ENCODE results near the gene OR6K3.

OR6K3 gene

GRCh38 chr1:158720620-158721019 is at the start of gene OR6K3:
Gene OR6K3, minus strand, starts transcription at chr1:158720720. Its CDS starts 2,605 bp downstream, at chr1:158718115.
- H3K27me3 ChIP-seq = no peaks in the 10 kb centered on the region
- no peaks in the 10 kb centered on the region for H3K36me3 ChIP-seq
- intact Hi-C loops (cut with DNase I; ENCODE audit: low total_unique reads) = no loop called here
- H3K4me3 ChIP-seq = no peak within 1 kb of the TSS
- no peaks in the 10 kb centered on the region for H3K4me1 ChIP-seq
- H3K27ac ChIP-seq = no peak within 1 kb of the TSS
- TF ChIP-seq, protein P1, sequence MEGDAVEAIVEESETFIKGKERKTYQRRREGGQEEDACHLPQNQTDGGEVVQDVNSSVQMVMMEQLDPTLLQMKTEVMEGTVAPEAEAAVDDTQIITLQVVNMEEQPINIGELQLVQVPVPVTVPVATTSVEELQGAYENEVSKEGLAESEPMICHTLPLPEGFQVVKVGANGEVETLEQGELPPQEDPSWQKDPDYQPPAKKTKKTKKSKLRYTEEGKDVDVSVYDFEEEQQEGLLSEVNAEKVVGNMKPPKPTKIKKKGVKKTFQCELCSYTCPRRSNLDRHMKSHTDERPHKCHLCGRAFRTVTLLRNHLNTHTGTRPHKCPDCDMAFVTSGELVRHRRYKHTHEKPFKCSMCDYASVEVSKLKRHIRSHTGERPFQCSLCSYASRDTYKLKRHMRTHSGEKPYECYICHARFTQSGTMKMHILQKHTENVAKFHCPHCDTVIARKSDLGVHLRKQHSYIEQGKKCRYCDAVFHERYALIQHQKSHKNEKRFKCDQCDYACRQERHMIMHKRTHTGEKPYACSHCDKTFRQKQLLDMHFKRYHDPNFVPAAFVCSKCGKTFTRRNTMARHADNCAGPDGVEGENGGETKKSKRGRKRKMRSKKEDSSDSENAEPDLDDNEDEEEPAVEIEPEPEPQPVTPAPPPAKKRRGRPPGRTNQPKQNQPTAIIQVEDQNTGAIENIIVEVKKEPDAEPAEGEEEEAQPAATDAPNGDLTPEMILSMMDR (IDR thresholded peaks at IDR 0.05) = no peak
- DNase-seq = no peak
- H3K9me3 ChIP-seq = no peaks in the 10 kb centered on the region

DNA sequence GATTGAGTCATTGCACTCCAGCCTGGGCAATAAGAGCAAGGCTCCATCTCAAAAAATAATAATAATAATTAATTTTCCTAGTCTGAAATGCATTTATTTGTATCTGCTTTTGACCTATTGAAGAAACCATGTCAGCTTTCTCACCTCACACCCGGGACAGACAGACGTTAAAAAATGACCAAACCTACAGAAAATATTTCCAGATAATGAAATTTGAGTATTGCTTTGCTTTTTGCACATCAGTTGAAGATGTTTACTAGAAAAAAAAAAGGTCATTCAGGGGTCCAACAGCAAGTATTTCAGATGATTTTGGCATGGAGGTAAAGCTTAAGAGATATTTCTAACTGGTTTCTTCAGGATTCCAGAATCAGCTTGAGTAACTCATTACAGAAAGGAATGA is 33.9 kb upstream of the OR6K3 start, which contains the start of gene OR6K6:
OR6K6 (plus strand) TSS at position 301 of the 400 bp plus-strand sequence. CDS start 168 bp downstream, outside the sequence.
- H3K4me1 ChIP-seq = no peaks in the 10 kb centered on the region
- no peaks in the 10 kb centered on the region for H3K9me3 ChIP-seq
- DNase-seq = no peak
- intact Hi-C loops (cut with DNase I; ENCODE audit: low total_unique reads) = no loop called here
- H3K36me3 ChIP-seq = no peaks in the 10 kb centered on the region
- no peaks in the 10 kb centered on the region for H3K27me3 ChIP-seq
- TF ChIP-seq, protein P1 (IDR thresholded peaks at IDR 0.05) = no peak
- no peak within 1 kb of the TSS for H3K4me3 ChIP-seq
- H3K27ac ChIP-seq = no peak within 1 kb of the TSS

DNA sequence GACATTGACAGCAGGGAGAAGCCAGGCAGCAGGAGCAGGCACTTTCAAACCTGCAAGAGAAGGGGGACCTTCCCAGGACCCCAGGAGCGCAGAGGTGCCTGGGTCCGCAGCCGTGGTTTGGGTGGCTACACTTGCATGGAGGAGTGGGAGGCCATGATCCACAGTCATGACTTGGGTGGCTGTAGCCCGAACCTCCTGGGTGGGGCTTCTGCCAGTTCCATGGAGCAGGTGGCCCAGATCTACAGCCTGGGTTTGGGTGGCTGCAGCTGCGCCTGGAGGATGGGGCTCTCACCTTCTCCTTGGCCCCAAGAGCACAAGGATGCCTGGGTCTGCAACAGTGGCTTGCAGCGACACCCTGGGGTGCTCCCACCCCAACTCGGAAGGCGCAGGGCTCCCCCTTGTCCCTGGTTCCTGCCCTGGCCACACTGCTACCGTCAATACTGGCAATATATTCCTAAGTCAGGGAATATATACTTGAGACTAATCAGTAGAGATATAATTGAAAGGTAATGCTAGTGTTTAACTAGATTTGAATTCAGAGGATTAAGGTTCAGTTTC is 31.7 kb upstream of the OR6K3 start:
- no peak for DNase-seq
- no peaks in the 10 kb centered on the region for H3K9me3 ChIP-seq
- H3K36me3 ChIP-seq = no peaks in the 10 kb centered on the region
- H3K4me1 ChIP-seq = no peaks in the 10 kb centered on the region
- H3K27me3 ChIP-seq = no peaks in the 10 kb centered on the region
- H3K27ac ChIP-seq = no peak overlapping the region
- H3K4me3 ChIP-seq = no peak overlapping the region
- intact Hi-C loops (cut with DNase I; ENCODE audit: low total_unique reads) = no loop called here
- TF ChIP-seq, protein P1 (IDR thresholded peaks at IDR 0.05) = no peak

DNA sequence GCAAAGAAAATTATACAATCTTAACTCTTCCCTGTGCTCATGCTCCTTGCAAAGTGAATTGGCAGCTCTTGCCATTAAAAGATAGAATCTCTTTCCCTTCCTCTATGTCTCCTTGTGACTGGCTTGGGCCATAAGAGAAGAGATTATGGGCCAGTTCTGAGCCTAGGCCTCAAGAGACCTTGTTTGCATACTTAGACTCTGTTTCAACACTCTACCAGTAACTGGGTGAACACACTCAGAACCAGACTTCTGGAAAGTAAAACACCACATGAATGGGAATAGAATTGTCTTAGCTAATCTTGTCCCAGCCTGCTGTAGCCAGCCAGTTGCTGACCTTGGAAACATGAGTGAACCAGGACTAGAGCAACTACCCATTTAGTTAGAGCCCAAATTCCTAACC is 15.3 kb upstream of the OR6K3 start:
- TF ChIP-seq, protein P1 (IDR thresholded peaks at IDR 0.05) = no peak
- intact Hi-C loops (cut with DNase I; ENCODE audit: low total_unique reads) = no loop called here
- DNase-seq = no peak
- H3K9me3 ChIP-seq = no peaks in the 10 kb centered on the region
- no peaks in the 10 kb centered on the region for H3K27me3 ChIP-seq
- no peak overlapping the region for H3K4me3 ChIP-seq
- H3K4me1 ChIP-seq = peaks cover 0 to 8% (median 0%) of the 10 kb centered on the region in 4 donors
- H3K36me3 ChIP-seq = no peaks in the 10 kb centered on the region
- no peak overlapping the region for H3K27ac ChIP-seq

DNA sequence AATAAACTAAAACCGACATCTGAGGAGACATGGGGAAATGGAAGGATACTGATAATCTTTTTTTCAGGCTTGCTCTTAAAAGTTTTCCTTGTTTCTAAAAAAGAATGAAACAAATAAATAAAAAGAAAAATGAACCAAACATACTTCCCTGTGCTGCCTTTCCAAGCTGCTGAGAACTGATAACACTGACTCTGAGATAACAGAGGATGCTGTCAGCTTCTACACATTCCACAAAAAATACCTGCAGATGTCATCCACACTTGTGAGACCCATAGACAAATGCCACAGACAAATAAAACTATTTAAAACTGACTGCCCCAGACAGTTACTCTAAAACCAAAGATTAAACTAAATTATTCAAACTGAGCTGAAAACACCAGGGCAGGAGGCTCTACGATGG is 12.0 kb upstream of the OR6K3 start:
- intact Hi-C loops (cut with DNase I; ENCODE audit: low total_unique reads) = no loop called here

More for the DNA sequence above, 12.0 kb upstream of the OR6K3 start:
- no peak for DNase-seq
- no peaks in the 10 kb centered on the region for H3K27me3 ChIP-seq
- H3K4me3 ChIP-seq = no peak overlapping the region
- H3K4me1 ChIP-seq = peaks cover 0 to 15% (median 0%) of the 10 kb centered on the region in 4 donors
- TF ChIP-seq, protein P1 (IDR thresholded peaks at IDR 0.05) = no peak
- no peak overlapping the region for H3K27ac ChIP-seq
- H3K36me3 ChIP-seq = no peaks in the 10 kb centered on the region
- H3K9me3 ChIP-seq = no peaks in the 10 kb centered on the region
